ENCODE measurements around the gene LSG1. TPM values are rescaled to one million over a fixed set of nuclear protein-coding genes. Genes with fewer than 3 reads are reported as not detected.

LSG1 gene
- total RNA-seq, 1 experiment from 2014 or later: 45.8 TPM

DNA sequence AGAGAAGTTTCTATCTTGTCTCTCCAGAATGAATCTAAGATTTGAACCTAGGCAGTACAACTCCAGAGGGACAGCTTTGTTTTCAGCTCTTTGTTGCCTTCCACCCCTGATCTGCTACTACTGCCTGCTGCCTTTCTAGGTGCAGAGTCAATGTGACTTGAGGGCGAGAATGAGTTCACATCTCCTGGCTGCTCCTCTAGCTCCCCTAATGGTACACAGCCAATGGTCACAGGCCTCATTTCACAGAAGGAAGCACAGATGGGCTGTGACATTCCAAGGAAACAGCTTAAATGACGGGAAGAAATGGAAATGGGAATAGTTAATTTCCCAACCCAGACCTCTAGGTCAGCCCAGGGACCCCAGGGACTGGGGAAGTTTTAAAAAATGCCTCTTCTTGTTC, 46.1 kb upstream of the LSG1 start (continued):
- TF ChIP-seq ZNF396 (CRISPR knock-in tag; IDR thresholded peaks at IDR 0.05; ENCODE audit: borderline replicate concordance) (no peak), NFE2L1 (CRISPR knock-in tag; IDR thresholded peaks at IDR 0.05) (no peak), ZNF263 (CRISPR knock-in tag; IDR thresholded peaks at IDR 0.05; ENCODE audit: low read depth) (no peak), KAT7 (CRISPR knock-in tag; IDR thresholded peaks at IDR 0.05; ENCODE audit: borderline replicate concordance) (no peak), PRRX2 (CRISPR knock-in tag; IDR thresholded peaks at IDR 0.05) (no peak), ATF1 (CRISPR knock-in tag; IDR thresholded peaks at IDR 0.05) (no peak), FOXK1 (CRISPR knock-in tag; IDR thresholded peaks at IDR 0.05) (no peak)
- TF ChIP-seq, protein P1, sequence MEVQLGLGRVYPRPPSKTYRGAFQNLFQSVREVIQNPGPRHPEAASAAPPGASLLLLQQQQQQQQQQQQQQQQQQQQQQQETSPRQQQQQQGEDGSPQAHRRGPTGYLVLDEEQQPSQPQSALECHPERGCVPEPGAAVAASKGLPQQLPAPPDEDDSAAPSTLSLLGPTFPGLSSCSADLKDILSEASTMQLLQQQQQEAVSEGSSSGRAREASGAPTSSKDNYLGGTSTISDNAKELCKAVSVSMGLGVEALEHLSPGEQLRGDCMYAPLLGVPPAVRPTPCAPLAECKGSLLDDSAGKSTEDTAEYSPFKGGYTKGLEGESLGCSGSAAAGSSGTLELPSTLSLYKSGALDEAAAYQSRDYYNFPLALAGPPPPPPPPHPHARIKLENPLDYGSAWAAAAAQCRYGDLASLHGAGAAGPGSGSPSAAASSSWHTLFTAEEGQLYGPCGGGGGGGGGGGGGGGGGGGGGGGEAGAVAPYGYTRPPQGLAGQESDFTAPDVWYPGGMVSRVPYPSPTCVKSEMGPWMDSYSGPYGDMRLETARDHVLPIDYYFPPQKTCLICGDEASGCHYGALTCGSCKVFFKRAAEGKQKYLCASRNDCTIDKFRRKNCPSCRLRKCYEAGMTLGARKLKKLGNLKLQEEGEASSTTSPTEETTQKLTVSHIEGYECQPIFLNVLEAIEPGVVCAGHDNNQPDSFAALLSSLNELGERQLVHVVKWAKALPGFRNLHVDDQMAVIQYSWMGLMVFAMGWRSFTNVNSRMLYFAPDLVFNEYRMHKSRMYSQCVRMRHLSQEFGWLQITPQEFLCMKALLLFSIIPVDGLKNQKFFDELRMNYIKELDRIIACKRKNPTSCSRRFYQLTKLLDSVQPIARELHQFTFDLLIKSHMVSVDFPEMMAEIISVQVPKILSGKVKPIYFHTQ (CRISPR knock-in tag; IDR thresholded peaks at IDR 0.05): no peak

- no peaks in the 10 kb centered on the region for H3K36me3 Mint-ChIP-seq
- ChIA-PET POLR2A (no interaction called here), CTCF (interaction anchor here (1.2 kb wide), 1 partner anchor 20 kb away, joined by 3 read pairs; no protein-coding TSS in a partner anchor)
- no peak for ATAC-seq
- no peaks in the 10 kb centered on the region for H3K4me1 Mint-ChIP-seq
- TF ChIP-seq TEAD4 (CRISPR knock-in tag; IDR thresholded peaks at IDR 0.05) (no peak), ESRRA (CRISPR knock-in tag; IDR thresholded peaks at IDR 0.05; ENCODE audit: borderline replicate concordance) (no peak), NR1H2 (CRISPR knock-in tag; IDR thresholded peaks at IDR 0.05) (no peak), NR2C2 (CRISPR knock-in tag; IDR thresholded peaks at IDR 0.05) (no peak), KAT7 (CRISPR knock-in tag; IDR thresholded peaks at IDR 0.05; ENCODE audit: borderline replicate concordance) (no peak), PRDM15 (CRISPR knock-in tag; IDR thresholded peaks at IDR 0.05) (no peak)
- TF ChIP-seq, protein P2, sequence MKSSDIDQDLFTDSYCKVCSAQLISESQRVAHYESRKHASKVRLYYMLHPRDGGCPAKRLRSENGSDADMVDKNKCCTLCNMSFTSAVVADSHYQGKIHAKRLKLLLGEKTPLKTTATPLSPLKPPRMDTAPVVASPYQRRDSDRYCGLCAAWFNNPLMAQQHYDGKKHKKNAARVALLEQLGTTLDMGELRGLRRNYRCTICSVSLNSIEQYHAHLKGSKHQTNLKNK (CRISPR knock-in tag; IDR thresholded peaks at IDR 0.05): no peak
- TF ChIP-seq, protein P3, sequence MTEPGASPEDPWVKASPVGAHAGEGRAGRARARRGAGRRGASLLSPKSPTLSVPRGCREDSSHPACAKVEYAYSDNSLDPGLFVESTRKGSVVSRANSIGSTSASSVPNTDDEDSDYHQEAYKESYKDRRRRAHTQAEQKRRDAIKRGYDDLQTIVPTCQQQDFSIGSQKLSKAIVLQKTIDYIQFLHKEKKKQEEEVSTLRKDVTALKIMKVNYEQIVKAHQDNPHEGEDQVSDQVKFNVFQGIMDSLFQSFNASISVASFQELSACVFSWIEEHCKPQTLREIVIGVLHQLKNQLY (CRISPR knock-in tag; IDR thresholded peaks at IDR 0.05): no peak
- peaks cover 5% of the 10 kb centered on the region; the same call in 1 of the 2 replicates for H3K9me3 Mint-ChIP-seq
- H3K27me3 Mint-ChIP-seq (ENCODE audit: low read depth): no peaks in the 10 kb centered on the region
- no peak overlapping the region; the same call in 1 of the 2 replicates for H3K27ac Mint-ChIP-seq
- no peak for DNase-seq (ENCODE audit: low spot score)
- no peak overlapping the region for H3K4me3 Mint-ChIP-seq
Observed at GRCh38 chr3:194715022-194715800, 43.2 kb upstream of the LSG1 start.

- H3K4me1 Mint-ChIP-seq: no peaks in the 10 kb centered on the region
- no peak for DNase-seq (ENCODE audit: low spot score)
- H3K4me3 Mint-ChIP-seq: no peak overlapping the region
- no peak overlapping the region for H3K27ac Mint-ChIP-seq
- ATAC-seq: no peak
- peaks cover 4% of the 10 kb centered on the region; the same call in 1 of the 2 replicates for H3K9me3 Mint-ChIP-seq
- CTCF ChIA-PET: interaction anchor here (1.2 kb wide), 1 partner anchor 21 kb away, joined by 3 read pairs; no protein-coding TSS in a partner anchor
- POLR2A ChIA-PET: no interaction called here
- H3K36me3 Mint-ChIP-seq: no peaks in the 10 kb centered on the region
- no peaks in the 10 kb centered on the region for H3K27me3 Mint-ChIP-seq (ENCODE audit: low read depth)
- TF ChIP-seq ZNF219 (CRISPR knock-in tag; IDR thresholded peaks at IDR 0.05; ENCODE audit: borderline replicate concordance) (no peak), ZNF425 (CRISPR knock-in tag; conservative IDR thresholded peaks at IDR 0.05) (no peak), NR3C1 (CRISPR knock-in tag; conservative IDR thresholded peaks at IDR 0.05; ENCODE audit: low read depth) (no peak), JUN (CRISPR knock-in tag; IDR thresholded peaks at IDR 0.05) (no peak), SP1 (CRISPR knock-in tag; conservative IDR thresholded peaks at IDR 0.05) (no peak), ETV6 (CRISPR knock-in tag; IDR thresholded peaks at IDR 0.05) (no peak), PRRX2 (CRISPR knock-in tag; IDR thresholded peaks at IDR 0.05) (no peak), ZNF671 (CRISPR knock-in tag; IDR thresholded peaks at IDR 0.05) (no peak), NR1H2 (CRISPR knock-in tag; IDR thresholded peaks at IDR 0.05) (no peak)
Observed at GRCh38 chr3:194714564-194714963, 42.6 kb upstream of the LSG1 start.
